A549 (cell line): Measurements from ENCODE around the gene BTAF1. TPM values are rescaled to one million over a fixed set of nuclear protein-coding genes. Genes with fewer than 3 reads are reported as not detected.

Source experiments
- BHLHE40 ChIP-seq: IDR thresholded peaks from 2 replicates; pipeline ENCODE4 v1.6.1; 2012; ENCODE audit warnings: low read depth, low read length, inconsistent platforms
- CBX2 ChIP-seq: fragments of 200-600 bp; sonication (generic); IDR thresholded peaks from 2 replicates; pipeline ENCODE4 v1.6.1; 2016; ENCODE audit warnings: low read depth, mild to moderate bottlenecking, borderline replicate concordance
- CBX8 ChIP-seq: fragments of 200-600 bp; sonication (generic); IDR thresholded peaks from 2 replicates; pipeline ENCODE4 v1.6.1; 2016
- EHF ChIP-seq: fragments of 250-450 bp; sonication (Bioruptor Pico); IDR thresholded peaks from 2 replicates; pipeline ENCODE4 v1.5.0; 2020; ENCODE audit warnings: mild to moderate bottlenecking
- EHMT2 ChIP-seq: fragments of 200-600 bp; sonication (generic); IDR thresholded peaks from 2 replicates; pipeline ENCODE4 v1.6.1; 2016; ENCODE audit warnings: antibody characterized with exemption, low read depth, mild to moderate bottlenecking, moderate library complexity
- EP300 ChIP-seq, 2 experiments: fragments of >200 bp; sonication (Bioruptor Twin); formaldehyde crosslinking; IDR thresholded peaks; 2 replicates in 1 of 2; 3 replicates in 1 of 2; pipeline ENCODE4 v1.6.1; 2016 to 2017
- ESRRA ChIP-seq: fragments of 150-350 bp; IDR thresholded peaks from 2 replicates; pipeline ENCODE4 v1.6.1; 2014; ENCODE audit warnings: mild to moderate bottlenecking, low read length, borderline replicate concordance
- FOXS1 ChIP-seq: fragments of 250-450 bp; sonication (Bioruptor Pico); IDR thresholded peaks from 2 replicates; pipeline ENCODE4 v1.5.0; 2020; ENCODE audit warnings: mild to moderate bottlenecking, moderate library complexity
- GATA3 ChIP-seq: IDR thresholded peaks from 2 replicates; pipeline ENCODE4 v1.6.1; 2012; ENCODE audit warnings: borderline replicate concordance
- HDAC2 ChIP-seq: fragments of 200-600 bp; sonication (generic); IDR thresholded peaks from 2 replicates; pipeline ENCODE4 v1.6.1; 2016
- HEYL ChIP-seq: fragments of 250-450 bp; sonication (Bioruptor Pico); IDR thresholded peaks from 2 replicates; pipeline ENCODE4 v1.8.0; 2021; ENCODE audit warnings: mild to moderate bottlenecking, moderate library complexity
- HOXA7 ChIP-seq: fragments of 250-450 bp; sonication (Bioruptor Pico); IDR thresholded peaks from 2 replicates; pipeline ENCODE4 v1.5.0; 2020; ENCODE audit warnings: mild to moderate bottlenecking, moderate library complexity
- JUN ChIP-seq, 2 experiments: fragments of >200 bp; sonication (Bioruptor Twin); formaldehyde crosslinking; IDR thresholded peaks; 2 replicates in 1 of 2; 3 replicates in 1 of 2; pipeline ENCODE4 v1.6.1; 2016 to 2017
- JUNB ChIP-seq: fragments of >200 bp; sonication (Bioruptor Twin); formaldehyde crosslinking; IDR thresholded peaks from 2 replicates; pipeline ENCODE4 v1.6.1; 2016
- KDM5A ChIP-seq: fragments of 200-600 bp; sonication (generic); IDR thresholded peaks from 2 replicates; pipeline ENCODE4 v1.6.1; 2016; ENCODE audit warnings: antibody characterized with exemption, mild to moderate bottlenecking
- NFE2L2 ChIP-seq: fragments of 150-350 bp; conservative IDR thresholded peaks from 2 replicates; pipeline ENCODE4 v1.6.1; 2014; ENCODE audit warnings: low read length
- NR3C1 ChIP-seq: fragments of >200 bp; sonication (Bioruptor Twin); formaldehyde crosslinking; IDR thresholded peaks from 3 replicates; pipeline ENCODE4 v1.6.1; 2017
- POLR2AphosphoS2 ChIP-seq: conservative IDR thresholded peaks from 2 replicates; pipeline ENCODE4 v1.6.1; 2012; ENCODE audit warnings: low read length, improper control_type of control experiment, inconsistent platforms
- SREBF2 ChIP-seq: fragments of 450-650 bp; IDR thresholded peaks from 2 replicates; pipeline ENCODE4 v1.6.1; 2014; ENCODE audit warnings: mild to moderate bottlenecking, moderate library complexity
- TFCP2L1 ChIP-seq: fragments of 250-450 bp; sonication (Bioruptor Pico); IDR thresholded peaks from 2 replicates; pipeline ENCODE4 v1.5.0; 2021; ENCODE audit warnings: mild to moderate bottlenecking
- TP53 ChIP-seq: fragments of 250-450 bp; sonication (Bioruptor Pico); IDR thresholded peaks from 2 replicates; pipeline ENCODE4 v1.5.0; 2021; ENCODE audit warnings: mild to moderate bottlenecking, moderate library complexity
- ZC3H11A ChIP-seq: fragments of 450-650 bp; IDR thresholded peaks from 2 replicates; pipeline ENCODE4 v1.6.1; 2014; ENCODE audit warnings: antibody characterized with exemption, mild to moderate bottlenecking
- ZNF302 ChIP-seq: fragments of 250-450 bp; sonication (Bioruptor Pico); IDR thresholded peaks from 2 replicates; pipeline ENCODE4 v1.9.0; 2021; ENCODE audit warnings: inconsistent platforms, mild to moderate bottlenecking, moderate library complexity
- ZSCAN20 ChIP-seq: fragments of 250-450 bp; sonication (Bioruptor Pico); IDR thresholded peaks from 2 replicates; pipeline ENCODE4 v1.8.0; 2022; ENCODE audit warnings: mild to moderate bottlenecking, moderate library complexity
- polyA plus RNA-seq, 4 experiments: library from polyadenylated mRNA; depleted of rRNA in 3 of 4; stranded (reverse); fragments of >200 nt; fragmentation: RNase III in 1 of 4; extraction: RNeasy Plus Mini Kit Qiagen cat#74134 plus additional on column Dnase treatment in 1 of 4; gene quantifications; 2 replicates in 3 of 4; 3 replicates in 1 of 4; pipeline ENCODE4 v1.2.3, GENCODE V29; 2011 to 2017
- TF ChIP-seq, protein P1 (sequence below): fragments of 200-600 bp; sonication (generic); IDR thresholded peaks from 2 replicates; pipeline ENCODE4 v1.6.1; 2016; ENCODE audit warnings: antibody characterized with exemption, mild to moderate bottlenecking, moderate library complexity
- TF ChIP-seq, protein P2 (sequence below): fragments of 150-350 bp; IDR thresholded peaks from 2 replicates; pipeline ENCODE4 v1.6.1; 2014; ENCODE audit warnings: low read depth, mild to moderate bottlenecking, low read length
- TF ChIP-seq, protein P3 (sequence below): IDR thresholded peaks from 2 replicates; pipeline ENCODE4 v1.6.1; 2012
- TF ChIP-seq, protein P4 (sequence below): fragments of >200 bp; sonication (Bioruptor Twin); formaldehyde crosslinking; IDR thresholded peaks from 2 replicates; pipeline ENCODE4 v1.6.1; 2016
- TF ChIP-seq, protein P5 (sequence below): fragments of >200 bp; sonication (Bioruptor Twin); formaldehyde crosslinking; IDR thresholded peaks from 3 replicates; pipeline ENCODE4 v1.6.1; 2016

BTAF1 gene
- polyA plus RNA-seq, 2 of the 4 experiments (the other 2 are of a cell fraction), result 16.7 to 54.7 TPM

DNA sequence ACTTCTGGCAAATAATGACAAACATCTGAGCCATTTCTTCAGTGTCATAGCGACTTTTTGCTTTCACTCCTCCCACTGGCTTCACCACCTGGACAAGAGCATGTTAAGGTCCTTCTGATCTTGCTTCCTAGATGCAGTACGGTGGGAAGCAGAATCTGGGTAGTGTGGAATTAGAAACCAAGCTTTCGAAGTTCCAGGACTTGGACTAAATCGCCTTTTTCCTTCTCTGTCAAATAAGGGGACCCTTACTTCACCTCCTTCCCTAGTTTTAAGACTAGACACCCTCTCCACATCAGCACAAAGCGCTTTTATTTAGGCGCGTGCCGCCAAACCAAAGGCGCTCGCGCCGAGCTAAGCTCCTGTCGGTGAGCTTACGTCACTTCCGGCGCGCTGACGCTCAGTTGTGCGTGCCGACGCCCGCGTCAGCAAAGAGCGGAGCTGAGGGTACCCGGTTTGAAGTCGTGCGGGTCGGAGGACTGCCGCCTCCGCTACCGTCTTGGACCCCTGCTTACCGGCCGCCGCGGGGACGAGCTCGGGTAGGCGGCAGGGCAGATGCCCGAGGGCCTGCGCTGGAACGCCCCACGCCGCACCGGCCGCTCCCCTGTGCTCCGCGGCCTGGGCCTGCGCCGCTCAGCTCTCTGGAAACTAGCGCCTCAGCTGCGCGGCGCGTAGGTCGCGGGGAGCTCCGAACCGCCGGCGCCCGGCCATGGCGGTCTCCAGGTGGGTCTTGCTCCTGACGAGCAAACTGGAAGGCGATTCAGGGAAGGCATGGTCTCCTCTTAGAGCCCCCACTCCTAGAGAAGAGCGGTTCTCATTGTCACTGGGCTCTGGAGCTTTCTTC lies at the start of gene BTAF1 (continued):
- TF ChIP-seq, protein P1, sequence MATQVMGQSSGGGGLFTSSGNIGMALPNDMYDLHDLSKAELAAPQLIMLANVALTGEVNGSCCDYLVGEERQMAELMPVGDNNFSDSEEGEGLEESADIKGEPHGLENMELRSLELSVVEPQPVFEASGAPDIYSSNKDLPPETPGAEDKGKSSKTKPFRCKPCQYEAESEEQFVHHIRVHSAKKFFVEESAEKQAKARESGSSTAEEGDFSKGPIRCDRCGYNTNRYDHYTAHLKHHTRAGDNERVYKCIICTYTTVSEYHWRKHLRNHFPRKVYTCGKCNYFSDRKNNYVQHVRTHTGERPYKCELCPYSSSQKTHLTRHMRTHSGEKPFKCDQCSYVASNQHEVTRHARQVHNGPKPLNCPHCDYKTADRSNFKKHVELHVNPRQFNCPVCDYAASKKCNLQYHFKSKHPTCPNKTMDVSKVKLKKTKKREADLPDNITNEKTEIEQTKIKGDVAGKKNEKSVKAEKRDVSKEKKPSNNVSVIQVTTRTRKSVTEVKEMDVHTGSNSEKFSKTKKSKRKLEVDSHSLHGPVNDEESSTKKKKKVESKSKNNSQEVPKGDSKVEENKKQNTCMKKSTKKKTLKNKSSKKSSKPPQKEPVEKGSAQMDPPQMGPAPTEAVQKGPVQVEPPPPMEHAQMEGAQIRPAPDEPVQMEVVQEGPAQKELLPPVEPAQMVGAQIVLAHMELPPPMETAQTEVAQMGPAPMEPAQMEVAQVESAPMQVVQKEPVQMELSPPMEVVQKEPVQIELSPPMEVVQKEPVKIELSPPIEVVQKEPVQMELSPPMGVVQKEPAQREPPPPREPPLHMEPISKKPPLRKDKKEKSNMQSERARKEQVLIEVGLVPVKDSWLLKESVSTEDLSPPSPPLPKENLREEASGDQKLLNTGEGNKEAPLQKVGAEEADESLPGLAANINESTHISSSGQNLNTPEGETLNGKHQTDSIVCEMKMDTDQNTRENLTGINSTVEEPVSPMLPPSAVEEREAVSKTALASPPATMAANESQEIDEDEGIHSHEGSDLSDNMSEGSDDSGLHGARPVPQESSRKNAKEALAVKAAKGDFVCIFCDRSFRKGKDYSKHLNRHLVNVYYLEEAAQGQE, result no peak
- TF ChIP-seq FOXS1 (CRISPR knock-in tag), result no peak
- TF ChIP-seq ZC3H11A, result no peak
- peak; percentile 91 to 98 for TF ChIP-seq JUN (IDR thresholded peaks at IDR 0.05)
- no peak for TF ChIP-seq CBX2
- TF ChIP-seq CBX8, result no peak
- no peak for TF ChIP-seq HEYL
- TF ChIP-seq, protein P2, sequence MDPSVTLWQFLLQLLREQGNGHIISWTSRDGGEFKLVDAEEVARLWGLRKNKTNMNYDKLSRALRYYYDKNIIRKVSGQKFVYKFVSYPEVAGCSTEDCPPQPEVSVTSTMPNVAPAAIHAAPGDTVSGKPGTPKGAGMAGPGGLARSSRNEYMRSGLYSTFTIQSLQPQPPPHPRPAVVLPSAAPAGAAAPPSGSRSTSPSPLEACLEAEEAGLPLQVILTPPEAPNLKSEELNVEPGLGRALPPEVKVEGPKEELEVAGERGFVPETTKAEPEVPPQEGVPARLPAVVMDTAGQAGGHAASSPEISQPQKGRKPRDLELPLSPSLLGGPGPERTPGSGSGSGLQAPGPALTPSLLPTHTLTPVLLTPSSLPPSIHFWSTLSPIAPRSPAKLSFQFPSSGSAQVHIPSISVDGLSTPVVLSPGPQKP, result 0 out of 2 replicates have a peak, but pooled peaks have one; percentile 70
- no peak; the same call in 1 of the 2 replicates for TF ChIP-seq KDM5A
- TF ChIP-seq NFE2L2, result no peak
- TF ChIP-seq EHMT2, result no peak
- TF ChIP-seq, protein P3, sequence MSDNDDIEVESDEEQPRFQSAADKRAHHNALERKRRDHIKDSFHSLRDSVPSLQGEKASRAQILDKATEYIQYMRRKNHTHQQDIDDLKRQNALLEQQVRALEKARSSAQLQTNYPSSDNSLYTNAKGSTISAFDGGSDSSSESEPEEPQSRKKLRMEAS, result peak; percentile 94
- no peak for TF ChIP-seq BHLHE40
- TF ChIP-seq TFCP2L1 (CRISPR knock-in tag), result 0 out of 2 replicates have a peak, but pooled peaks have one; percentile 49
- TF ChIP-seq HDAC2, result no peak
- no peak for TF ChIP-seq TP53 (CRISPR knock-in tag)
- TF ChIP-seq POLR2AphosphoS2, result no peak
- TF ChIP-seq ZNF302, result no peak
- no peak for TF ChIP-seq SREBF2
- TF ChIP-seq, protein P4, sequence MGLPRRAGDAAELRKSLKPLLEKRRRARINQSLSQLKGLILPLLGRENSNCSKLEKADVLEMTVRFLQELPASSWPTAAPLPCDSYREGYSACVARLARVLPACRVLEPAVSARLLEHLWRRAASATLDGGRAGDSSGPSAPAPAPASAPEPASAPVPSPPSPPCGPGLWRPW, result no peak
- TF ChIP-seq EP300 (IDR thresholded peaks at IDR 0.05), result no peak
- TF ChIP-seq, protein P5, sequence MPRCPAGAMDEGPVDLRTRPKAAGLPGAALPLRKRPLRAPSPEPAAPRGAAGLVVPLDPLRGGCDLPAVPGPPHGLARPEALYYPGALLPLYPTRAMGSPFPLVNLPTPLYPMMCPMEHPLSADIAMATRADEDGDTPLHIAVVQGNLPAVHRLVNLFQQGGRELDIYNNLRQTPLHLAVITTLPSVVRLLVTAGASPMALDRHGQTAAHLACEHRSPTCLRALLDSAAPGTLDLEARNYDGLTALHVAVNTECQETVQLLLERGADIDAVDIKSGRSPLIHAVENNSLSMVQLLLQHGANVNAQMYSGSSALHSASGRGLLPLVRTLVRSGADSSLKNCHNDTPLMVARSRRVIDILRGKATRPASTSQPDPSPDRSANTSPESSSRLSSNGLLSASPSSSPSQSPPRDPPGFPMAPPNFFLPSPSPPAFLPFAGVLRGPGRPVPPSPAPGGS, result peak; percentile 96
- peak; percentile 73; the same call in 1 of the 2 replicates for TF ChIP-seq EHF (CRISPR knock-in tag)
- no peak for TF ChIP-seq JUNB
- no peak for TF ChIP-seq GATA3
- no peak for TF ChIP-seq NR3C1
- TF ChIP-seq ZSCAN20 (CRISPR knock-in tag), result no peak
- no peak for TF ChIP-seq ESRRA
- TF ChIP-seq HOXA7, result peak; percentile 73; the same call in 1 of the 2 replicates
